GM23338 (cell line): ENCODE data around the gene RPL28. TPM values are rescaled to one million over a fixed set of nuclear protein-coding genes. Genes with fewer than 3 reads are reported as not detected.

Experiments
- CREB1 ChIP-seq: fragments of 250-450 bp; sonication (Bioruptor Pico); IDR thresholded peaks from 2 replicates; pipeline ENCODE4 v1.5.0; 2020; ENCODE audit warnings: low read depth, mild to moderate bottlenecking, moderate library complexity
- EZH2 ChIP-seq: fragments of 200-600 bp; sonication (generic); IDR thresholded peaks from one replicate; pipeline ENCODE4 v1.8.0; 2017; ENCODE audit warnings: antibody characterized with exemption, mild to moderate bottlenecking, low read depth; ENCODE audit not compliant: unreplicated experiment
- EZH2phosphoT487 ChIP-seq: fragments of 200-600 bp; sonication (generic); IDR thresholded peaks from one replicate; pipeline ENCODE4 v1.8.1; 2018; ENCODE audit warnings: antibody characterized with exemption; ENCODE audit not compliant: unreplicated experiment
- POLR2AphosphoS5 ChIP-seq: IDR thresholded peaks from 2 replicates; pipeline ENCODE4 v1.6.1; 2016; ENCODE audit warnings: antibody characterized with exemption, low read depth
- STAT1 ChIP-seq: IDR thresholded peaks from one replicate; pipeline ENCODE4 v1.6.1; 2016; ENCODE audit warnings: antibody characterized with exemption; ENCODE audit not compliant: unreplicated experiment
- ZNF331 ChIP-seq: fragments of 250-450 bp; sonication (Bioruptor Pico); IDR thresholded peaks from 2 replicates; pipeline ENCODE4 v1.5.0; 2020; ENCODE audit warnings: low read depth, mild to moderate bottlenecking, moderate library complexity
- ZNF462 ChIP-seq: fragments of 250-450 bp; sonication (Bioruptor Pico); IDR thresholded peaks from 2 replicates; pipeline ENCODE4 v1.5.0; 2020; ENCODE audit warnings: mild to moderate bottlenecking, moderate library complexity
- polyA plus RNA-seq: library from polyadenylated mRNA; unstranded; fragments of >200 nt; fragmentation: Nextera tagmentation; extraction: Ambion mirVana; gene quantifications from 2 replicates; pipeline ENCODE4 v1.2.1, GENCODE V29; 2016
- total RNA-seq: library from RNA; depleted of rRNA; stranded (reverse); fragments of >200 nt; shearing (Covaris generic); gene quantifications from 2 replicates; pipeline ENCODE4 v1.2.3, GENCODE V29; 2014
- TF ChIP-seq, protein P1 (sequence below): IDR thresholded peaks from one replicate; pipeline ENCODE4 v1.6.1; 2018; ENCODE audit warnings: antibody characterized with exemption; ENCODE audit not compliant: unreplicated experiment

Gene RPL28
- total and polyA plus RNA-seq, 2 experiments from 2014 or later: 737 to 1,528 TPM

GRCh38 chr19:55449469-55449868 lies 63.7 kb downstream of the RPL28 start (continued):
- TF ChIP-seq ZNF462: no peak
- no peak for TF ChIP-seq POLR2AphosphoS5
- TF ChIP-seq EZH2phosphoT487: no peak
- TF ChIP-seq ZNF331: no peak
- no peak for TF ChIP-seq CREB1 (CRISPR knock-in tag)
- no peak for TF ChIP-seq STAT1
- TF ChIP-seq, protein P1, sequence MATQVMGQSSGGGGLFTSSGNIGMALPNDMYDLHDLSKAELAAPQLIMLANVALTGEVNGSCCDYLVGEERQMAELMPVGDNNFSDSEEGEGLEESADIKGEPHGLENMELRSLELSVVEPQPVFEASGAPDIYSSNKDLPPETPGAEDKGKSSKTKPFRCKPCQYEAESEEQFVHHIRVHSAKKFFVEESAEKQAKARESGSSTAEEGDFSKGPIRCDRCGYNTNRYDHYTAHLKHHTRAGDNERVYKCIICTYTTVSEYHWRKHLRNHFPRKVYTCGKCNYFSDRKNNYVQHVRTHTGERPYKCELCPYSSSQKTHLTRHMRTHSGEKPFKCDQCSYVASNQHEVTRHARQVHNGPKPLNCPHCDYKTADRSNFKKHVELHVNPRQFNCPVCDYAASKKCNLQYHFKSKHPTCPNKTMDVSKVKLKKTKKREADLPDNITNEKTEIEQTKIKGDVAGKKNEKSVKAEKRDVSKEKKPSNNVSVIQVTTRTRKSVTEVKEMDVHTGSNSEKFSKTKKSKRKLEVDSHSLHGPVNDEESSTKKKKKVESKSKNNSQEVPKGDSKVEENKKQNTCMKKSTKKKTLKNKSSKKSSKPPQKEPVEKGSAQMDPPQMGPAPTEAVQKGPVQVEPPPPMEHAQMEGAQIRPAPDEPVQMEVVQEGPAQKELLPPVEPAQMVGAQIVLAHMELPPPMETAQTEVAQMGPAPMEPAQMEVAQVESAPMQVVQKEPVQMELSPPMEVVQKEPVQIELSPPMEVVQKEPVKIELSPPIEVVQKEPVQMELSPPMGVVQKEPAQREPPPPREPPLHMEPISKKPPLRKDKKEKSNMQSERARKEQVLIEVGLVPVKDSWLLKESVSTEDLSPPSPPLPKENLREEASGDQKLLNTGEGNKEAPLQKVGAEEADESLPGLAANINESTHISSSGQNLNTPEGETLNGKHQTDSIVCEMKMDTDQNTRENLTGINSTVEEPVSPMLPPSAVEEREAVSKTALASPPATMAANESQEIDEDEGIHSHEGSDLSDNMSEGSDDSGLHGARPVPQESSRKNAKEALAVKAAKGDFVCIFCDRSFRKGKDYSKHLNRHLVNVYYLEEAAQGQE: no peak
- TF ChIP-seq EZH2: no peak
